ENCODE measurements around the gene BMAL1.

- no peak for TF ChIP-seq CTCF (IDR thresholded peaks at IDR 0.05; ENCODE audit: low read length)
- TF ChIP-seq EZH2 (IDR thresholded peaks at IDR 0.05; ENCODE audit: borderline replicate concordance, low read length) = no peak
Measured at GRCh38 chr11:13283636-13284035, 6.0 kb downstream of the BMAL1 start.

All from OCI-LY1 (cell line).